HUES64 (cell line): ENCODE measurements around the gene HSPH1.

Source experiments
- H3K27ac ChIP-seq: 2 replicates; pipeline ENCODE4 v1.7.0; 2013; ENCODE audit warnings: low read depth, low read length, inconsistent platforms
- H3K27me3 ChIP-seq: 2 replicates; pipeline ENCODE4 v1.6.1; 2013; ENCODE audit warnings: mild to moderate bottlenecking, low read length; ENCODE audit not compliant: insufficient read depth
- H3K36me3 ChIP-seq: 2 replicates; pipeline ENCODE4 v1.6.1; 2013; ENCODE audit warnings: mild to moderate bottlenecking, low read length; ENCODE audit not compliant: insufficient read depth
- H3K4me1 ChIP-seq: 2 replicates; pipeline ENCODE4 v1.6.1; 2013; ENCODE audit warnings: mild to moderate bottlenecking, low read length, moderate library complexity; ENCODE audit not compliant: insufficient read depth
- H3K4me3 ChIP-seq: 2 replicates; pipeline ENCODE4 v1.5.1; 2013; ENCODE audit warnings: mild to moderate bottlenecking, low read length, moderate library complexity
- H3K9ac ChIP-seq: 2 replicates; pipeline ENCODE4 v1.6.1; 2013; ENCODE audit warnings: mild to moderate bottlenecking, low read depth, low read length
- H3K9me3 ChIP-seq: 2 replicates; pipeline ENCODE4 v1.6.1; 2013; ENCODE audit warnings: low read depth, low read length; ENCODE audit not compliant: insufficient read depth
- WGBS: fragments of 150-250, 120-280 bp; methylation state at CpG from one replicate; pipeline ENCODE4 v1.1.7; 2013; ENCODE audit warnings: missing lambda C conversion rate; 5-methylcytosine and 5-hydroxymethylcytosine counted together

The HSPH1 gene

GRCh38 chr13:31093145-31093885 is 68.4 kb downstream of the HSPH1 start:
- WGBS: 94% methylated on average over 9 of the region's 9 CpGs
- H3K9me3 ChIP-seq: no peaks in the 10 kb centered on the region
- no peaks in the 10 kb centered on the region for H3K27me3 ChIP-seq
- no peaks in the 10 kb centered on the region for H3K36me3 ChIP-seq
- H3K4me1 ChIP-seq: peaks cover 19% of the 10 kb centered on the region
- no peak overlapping the region for H3K27ac ChIP-seq
- no peak overlapping the region for H3K9ac ChIP-seq
- no peak overlapping the region for H3K4me3 ChIP-seq

DNA sequence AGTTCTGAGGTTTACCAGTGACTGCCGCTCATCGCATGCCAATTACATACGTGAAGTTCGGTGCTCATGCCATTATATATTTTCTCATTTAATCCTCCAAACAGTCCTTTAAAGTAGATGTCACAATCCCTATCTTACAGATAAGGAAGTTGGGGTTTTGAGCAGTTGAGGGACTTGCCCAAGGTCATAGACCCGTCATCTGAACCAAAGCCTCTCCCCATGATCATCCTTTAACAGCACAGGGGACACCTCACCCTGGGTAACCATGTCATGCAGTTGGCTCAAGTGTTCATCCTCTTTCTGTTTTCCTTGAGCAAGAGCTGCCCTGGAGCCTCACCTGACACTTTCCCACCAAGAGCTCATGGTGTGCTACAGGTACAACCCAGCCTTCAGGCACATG is 69.1 kb downstream of the HSPH1 start:
- peaks cover 16% of the 10 kb centered on the region for H3K4me1 ChIP-seq
- no peaks in the 10 kb centered on the region for H3K9me3 ChIP-seq
- no peak overlapping the region for H3K4me3 ChIP-seq
- no peak overlapping the region for H3K27ac ChIP-seq
- WGBS: 100% methylated on average over 5 of the region's 5 CpGs
- H3K36me3 ChIP-seq: no peaks in the 10 kb centered on the region
- no peaks in the 10 kb centered on the region for H3K27me3 ChIP-seq
- no peak overlapping the region for H3K9ac ChIP-seq

DNA sequence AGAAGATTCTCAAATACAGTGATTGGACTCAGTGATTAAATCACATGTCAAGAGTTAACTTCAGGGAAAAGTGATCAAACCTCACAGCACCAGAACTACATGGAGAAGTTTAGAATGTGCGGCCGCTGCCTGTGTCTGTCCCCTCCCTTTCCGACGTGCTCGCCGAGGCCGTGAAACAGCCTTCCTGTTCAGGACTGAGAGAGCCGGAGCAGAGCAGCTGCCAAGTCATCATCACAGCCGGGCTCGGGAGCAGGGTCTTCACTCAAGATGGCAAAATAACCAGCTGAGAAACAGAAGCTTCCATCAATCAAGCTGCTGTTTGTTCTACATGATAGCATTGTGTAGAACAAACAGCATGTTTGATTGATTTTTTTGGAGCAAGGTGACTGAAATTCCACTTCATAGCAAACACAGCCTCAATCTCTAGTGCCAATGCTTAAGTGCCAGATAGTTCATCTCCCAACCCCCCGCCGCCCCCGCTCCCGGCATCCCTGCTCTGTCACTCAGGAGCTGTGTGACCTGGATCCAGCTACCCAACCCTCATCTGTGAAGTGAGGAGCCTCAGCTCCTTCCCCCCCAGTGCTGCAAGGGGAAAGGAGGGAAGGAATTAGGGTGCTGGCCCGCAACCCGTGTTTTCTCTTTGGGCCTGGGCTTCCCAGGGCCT is 70.6 kb downstream of the HSPH1 start:
- Histone ChIP-seq H3K9ac (no peak overlapping the region), H3K27ac (no peak overlapping the region), H3K9me3 (no peaks in the 10 kb centered on the region), H3K36me3 (no peaks in the 10 kb centered on the region), H3K4me3 (no peak overlapping the region), H3K27me3 (no peaks in the 10 kb centered on the region), H3K4me1 (peaks cover 8% of the 10 kb centered on the region)
- 90% methylated on average over 15 of the region's 16 CpGs for WGBS

DNA sequence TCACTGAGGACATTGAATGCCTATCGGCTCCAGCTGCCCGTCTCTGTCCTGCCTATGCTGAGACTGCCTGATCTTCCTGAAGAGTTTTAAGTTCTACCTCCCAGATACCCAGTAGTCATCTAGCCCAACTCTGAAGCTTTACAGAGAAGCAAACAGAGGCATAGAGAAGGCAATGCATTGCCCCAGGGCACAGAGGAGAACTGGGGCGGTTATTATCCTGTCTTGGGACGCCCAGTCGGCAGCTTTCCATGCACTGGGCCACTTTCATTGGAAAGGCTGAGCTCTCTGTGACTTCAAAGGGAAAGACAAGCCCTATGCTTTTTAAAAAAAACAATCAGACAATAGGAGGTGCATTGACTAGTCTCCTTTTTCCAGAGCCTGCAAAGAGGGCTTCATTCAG is 71.6 kb downstream of the HSPH1 start:
- Histone ChIP-seq H3K4me1 (peaks cover 5% of the 10 kb centered on the region), H3K27ac (no peak overlapping the region), H3K9me3 (no peaks in the 10 kb centered on the region), H3K4me3 (no peak overlapping the region), H3K27me3 (no peaks in the 10 kb centered on the region), H3K36me3 (no peaks in the 10 kb centered on the region), H3K9ac (no peak overlapping the region)
- 77% methylated on average over 5 of the region's 5 CpGs for WGBS

DNA sequence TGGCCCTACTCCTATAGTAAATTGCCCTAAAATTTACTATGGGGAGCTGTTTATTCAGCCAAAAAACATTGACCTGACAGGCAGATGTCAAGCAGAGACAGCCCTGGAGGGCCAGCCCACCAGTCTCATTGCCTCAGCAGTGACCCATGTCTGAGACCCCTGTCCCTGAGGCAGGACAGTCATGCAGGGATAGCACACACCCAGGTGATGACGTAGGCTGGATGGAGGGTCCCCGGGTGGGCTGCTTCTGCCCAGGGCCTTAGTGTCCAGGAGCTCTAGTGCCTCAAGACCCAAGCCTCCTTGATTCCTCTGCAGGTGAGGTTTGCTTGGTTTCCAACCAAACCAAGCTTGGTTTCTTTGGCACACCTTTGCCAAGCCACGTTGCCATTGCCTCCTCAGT is 72.1 kb downstream of the HSPH1 start:
- no peaks in the 10 kb centered on the region for H3K9me3 ChIP-seq
- no peaks in the 10 kb centered on the region for H3K36me3 ChIP-seq
- WGBS: 87% methylated on average over 3 of the region's 3 CpGs
- no peak overlapping the region for H3K27ac ChIP-seq
- peaks cover under 1% of the 10 kb centered on the region for H3K4me1 ChIP-seq
- H3K27me3 ChIP-seq: no peaks in the 10 kb centered on the region
- no peak overlapping the region for H3K9ac ChIP-seq
- H3K4me3 ChIP-seq: no peak overlapping the region

GRCh38 chr13:31088826-31089420 is 72.8 kb downstream of the HSPH1 start:
- Histone ChIP-seq H3K9me3 (no peaks in the 10 kb centered on the region), H3K4me3 (no peak overlapping the region), H3K36me3 (no peaks in the 10 kb centered on the region), H3K9ac (no peak overlapping the region), H3K27ac (no peak overlapping the region), H3K4me1 (no peaks in the 10 kb centered on the region; the same call in 1 of the 2 replicates), H3K27me3 (no peaks in the 10 kb centered on the region)
- 93% methylated on average over 7 of the region's 8 CpGs for WGBS
